Pons (tissue), 1 donor: ENCODE data around the gene NALCN.

ENCODE experiments used
- DNase-seq: peaks from one replicate; pipeline ENCODE4 v3.0.0-alpha.2; 2016; ENCODE audit warnings: low spot score

Gene NALCN

GRCh38 chr13:101025519-101025918, 390.8 kb downstream of the NALCN start:
- no peak for DNase-seq

GRCh38 chr13:101019126-101019525, 397.2 kb downstream of the NALCN start:
- no peak for DNase-seq

GRCh38 chr13:101018720-101019119, 397.6 kb downstream of the NALCN start:
- no peak for DNase-seq

GRCh38 chr13:101017123-101017872, 399.0 kb downstream of the NALCN start:
- DNase-seq = no peak

GRCh38 chr13:101016475-101016874, 399.8 kb downstream of the NALCN start:
- DNase-seq = no peak

- peak; percentile 15 for DNase-seq
These were observed 403.1 kb downstream of the NALCN start for GRCh38 chr13:101013245-101013644.

GRCh38 chr13:101010100-101010499, 406.2 kb downstream of the NALCN start:
- no peak for DNase-seq

GRCh38 chr13:101007245-101007644, 409.1 kb downstream of the NALCN start:
- no peak for DNase-seq
